ENCODE data around the gene RNASET2.

DNA sequence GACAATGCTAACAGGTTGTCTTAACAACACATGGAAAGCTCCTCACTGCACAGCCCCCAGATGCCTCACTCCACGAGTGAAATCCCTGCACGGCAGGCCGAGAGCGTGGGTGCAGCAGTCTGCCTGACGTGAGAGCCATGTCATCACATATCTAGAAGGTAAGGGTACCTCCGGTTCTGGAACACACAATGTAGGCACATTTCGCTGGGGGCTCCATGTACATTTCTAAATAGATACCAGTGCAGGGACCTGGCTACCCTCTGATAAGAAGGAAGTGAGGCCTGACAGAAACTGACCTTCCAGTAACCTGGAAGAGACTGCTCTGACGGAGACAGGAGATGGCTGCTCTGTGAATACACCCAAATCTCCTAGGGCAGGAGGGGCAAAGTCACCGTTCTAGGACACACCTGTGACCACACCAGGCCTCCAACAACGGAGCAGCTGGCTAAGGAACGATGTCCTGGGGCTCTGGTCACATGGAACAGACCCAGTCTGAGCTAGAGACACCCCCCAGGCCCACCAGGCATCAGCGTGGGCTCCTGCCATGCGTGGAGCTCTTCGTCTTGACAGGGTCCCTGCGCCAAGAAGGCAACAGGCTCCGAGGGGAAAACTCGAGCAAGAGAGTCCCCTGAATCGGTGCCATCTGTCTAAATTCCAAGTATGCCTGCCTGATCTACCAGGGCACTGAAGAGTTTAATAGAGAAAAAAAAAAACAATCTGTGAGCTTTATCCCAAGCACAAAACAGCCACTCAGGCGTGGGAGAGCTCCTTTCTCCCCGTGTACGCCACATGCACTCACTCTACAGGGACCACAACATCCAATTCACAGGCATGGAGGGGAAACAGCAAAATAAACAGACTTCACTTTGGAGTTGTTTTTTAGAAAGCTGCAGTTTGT, 27.5 kb downstream of the RNASET2 start:
- TF ChIP-seq POLR2AphosphoS5 (IDR thresholded peaks at IDR 0.05; ENCODE audit: low read depth, low read length) (no peak), SIN3A (IDR thresholded peaks at IDR 0.05; ENCODE audit: borderline replicate concordance, insufficient read depth, low read length) (no peak), TAF1 (IDR thresholded peaks at IDR 0.05; ENCODE audit: borderline replicate concordance, insufficient read depth, low read length) (no peak), FOXP2 (optimal IDR thresholded peaks at IDR 0.05; ENCODE audit: borderline replicate concordance, extremely low read depth, extremely low read length, insufficient read depth) (no peak)
